ENCODE results near the gene C21orf58.

C21orf58 gene

DNA sequence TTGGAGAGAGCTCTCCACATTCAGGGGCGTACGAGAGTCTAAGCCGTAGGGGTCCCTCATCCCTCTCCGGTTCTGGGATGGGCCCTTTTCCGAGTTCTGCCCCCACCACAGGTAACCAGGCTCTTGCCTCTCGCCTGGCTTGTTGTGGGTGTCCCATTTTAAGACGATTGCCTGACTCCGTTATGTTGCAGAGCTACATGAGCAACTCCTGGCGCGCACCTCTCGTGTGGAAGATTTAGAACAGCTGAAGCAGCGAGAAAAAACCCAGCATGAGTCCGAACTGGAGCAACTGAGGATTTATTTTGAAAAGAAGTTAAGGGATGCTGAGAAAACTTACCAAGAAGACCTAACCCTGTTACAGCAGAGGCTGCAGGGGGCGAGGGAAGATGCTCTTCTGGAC is 29.2 kb upstream of the C21orf58 start:
- no peak for DNase-seq (ENCODE audit: low read depth)

DNA sequence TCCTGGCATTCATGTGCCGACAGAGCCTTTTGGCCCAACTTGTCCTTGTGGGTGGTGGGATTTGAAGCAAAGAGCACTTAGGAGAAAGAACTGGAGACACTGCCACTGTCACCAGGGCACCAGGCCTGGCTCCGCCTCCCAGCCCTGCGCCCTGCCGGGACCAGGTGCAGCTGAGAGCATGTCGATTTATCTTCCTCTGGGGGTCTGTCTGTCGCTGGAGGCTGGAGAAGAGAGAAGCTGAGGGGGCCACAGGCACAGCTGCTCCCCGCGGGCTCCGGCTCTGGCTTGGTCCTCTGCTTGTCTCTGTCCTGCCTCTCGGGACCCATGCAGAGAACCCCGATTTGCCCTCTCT is 28.5 kb upstream of the C21orf58 start:
- no peak for DNase-seq (ENCODE audit: low read depth)

- no peak for DNase-seq (ENCODE audit: low read depth)
These were observed 27.9 kb upstream of the C21orf58 start for GRCh38 chr21:46351476-46352163.

DNA sequence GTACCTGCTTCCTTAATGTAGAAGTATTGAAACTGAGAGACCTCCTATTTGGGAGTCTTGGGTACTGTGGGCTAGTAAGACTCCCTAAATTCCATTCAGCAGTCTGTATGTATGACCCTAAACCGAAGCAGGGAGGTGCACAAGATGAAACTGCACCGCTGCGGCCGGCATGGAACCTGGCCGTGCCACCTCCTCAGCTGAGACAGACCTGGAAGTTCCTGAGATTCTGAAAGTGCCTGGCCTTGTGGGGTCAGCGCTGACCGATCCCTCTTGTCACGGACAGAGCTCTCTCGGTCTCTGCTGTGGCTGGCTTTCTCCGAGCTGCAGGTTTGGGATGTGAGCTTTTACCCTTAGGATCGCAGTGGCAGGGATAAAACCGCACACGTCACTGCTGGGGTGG is 27.3 kb upstream of the C21orf58 start:
- DNase-seq (ENCODE audit: low read depth), result no peak

DNA sequence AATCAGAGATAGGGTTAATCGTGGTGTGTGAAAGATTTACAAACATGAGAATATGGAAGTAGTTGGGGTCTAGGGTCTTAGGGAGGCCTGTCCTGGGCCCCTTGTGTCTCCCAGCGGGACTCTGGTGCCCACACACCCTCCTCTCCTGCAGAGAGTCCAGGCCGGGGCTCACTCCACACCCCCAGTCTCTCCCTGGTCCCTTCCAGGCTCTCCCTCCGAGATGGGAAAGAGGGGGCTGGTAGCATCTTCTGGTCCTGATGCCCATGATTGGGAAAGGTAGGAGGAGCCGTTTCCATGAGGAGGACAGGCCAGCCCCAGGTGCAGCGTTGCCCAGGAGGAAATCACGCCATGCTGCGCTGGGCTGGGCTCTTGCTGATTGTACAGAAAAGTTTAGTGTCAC is 26.9 kb upstream of the C21orf58 start:
- no peak for DNase-seq (ENCODE audit: low read depth)

GRCh38 chr21:46349134-46349760 is 25.6 kb upstream of the C21orf58 start:
- no peak for DNase-seq (ENCODE audit: low read depth)

DNA sequence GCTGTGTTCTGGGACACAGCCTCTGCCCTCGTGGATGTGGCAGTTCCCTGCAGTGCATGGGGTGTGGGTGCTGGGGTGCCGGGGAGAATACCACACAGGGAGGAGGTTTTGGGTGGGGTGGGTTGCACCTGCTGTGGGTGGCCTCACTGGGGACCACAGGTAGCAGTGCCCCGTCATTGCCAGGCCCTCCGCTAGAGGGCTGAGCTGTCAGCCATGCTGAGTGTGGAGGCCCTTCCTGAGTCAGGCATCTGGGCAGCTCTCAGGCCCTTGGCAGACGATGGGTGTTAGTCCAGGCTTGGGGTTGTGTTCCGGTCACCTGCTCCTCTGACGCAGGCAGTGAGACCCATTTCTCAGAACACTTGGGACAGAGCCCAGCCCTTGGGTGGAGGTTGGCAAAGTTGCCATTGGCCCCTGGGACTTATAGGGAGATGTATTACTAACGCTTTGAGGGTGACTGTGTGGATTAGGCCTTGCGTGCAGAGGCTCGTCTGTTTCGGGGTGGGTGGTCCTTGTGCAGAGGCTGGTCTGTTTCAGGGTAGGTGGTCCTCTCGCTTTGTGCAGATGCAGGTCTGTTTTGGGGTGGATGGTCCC is 24.2 kb upstream of the C21orf58 start:
- DNase-seq (ENCODE audit: low read depth), result peak; percentile 24

- no peak for DNase-seq (ENCODE audit: low read depth)
These were observed 23.5 kb upstream of the C21orf58 start for GRCh38 chr21:46347203-46347550.

- DNase-seq (ENCODE audit: low read depth), result no peak
These were observed 22.9 kb upstream of the C21orf58 start for GRCh38 chr21:46346296-46347202.

DNA sequence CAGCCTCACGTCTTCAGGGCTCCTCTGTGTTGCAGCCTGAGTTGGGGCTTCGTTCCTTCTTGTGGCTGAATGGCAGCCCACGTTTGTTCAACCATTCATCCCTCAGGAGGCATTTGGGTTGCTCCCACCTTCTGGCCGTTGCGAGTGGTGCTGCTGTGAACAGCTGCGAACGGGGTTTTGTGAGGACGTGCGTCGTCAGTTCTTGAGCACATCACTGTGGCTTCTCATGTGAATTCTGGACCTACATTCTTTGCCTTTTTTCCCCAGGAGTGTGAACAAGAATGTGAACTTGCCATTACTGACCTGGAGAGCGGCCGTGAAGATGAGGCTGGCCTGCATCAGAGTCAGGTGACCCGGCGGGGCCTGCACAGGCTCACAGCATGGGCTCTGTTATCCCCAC is 22.2 kb upstream of the C21orf58 start:
- no peak for DNase-seq (ENCODE audit: low read depth)

DNA sequence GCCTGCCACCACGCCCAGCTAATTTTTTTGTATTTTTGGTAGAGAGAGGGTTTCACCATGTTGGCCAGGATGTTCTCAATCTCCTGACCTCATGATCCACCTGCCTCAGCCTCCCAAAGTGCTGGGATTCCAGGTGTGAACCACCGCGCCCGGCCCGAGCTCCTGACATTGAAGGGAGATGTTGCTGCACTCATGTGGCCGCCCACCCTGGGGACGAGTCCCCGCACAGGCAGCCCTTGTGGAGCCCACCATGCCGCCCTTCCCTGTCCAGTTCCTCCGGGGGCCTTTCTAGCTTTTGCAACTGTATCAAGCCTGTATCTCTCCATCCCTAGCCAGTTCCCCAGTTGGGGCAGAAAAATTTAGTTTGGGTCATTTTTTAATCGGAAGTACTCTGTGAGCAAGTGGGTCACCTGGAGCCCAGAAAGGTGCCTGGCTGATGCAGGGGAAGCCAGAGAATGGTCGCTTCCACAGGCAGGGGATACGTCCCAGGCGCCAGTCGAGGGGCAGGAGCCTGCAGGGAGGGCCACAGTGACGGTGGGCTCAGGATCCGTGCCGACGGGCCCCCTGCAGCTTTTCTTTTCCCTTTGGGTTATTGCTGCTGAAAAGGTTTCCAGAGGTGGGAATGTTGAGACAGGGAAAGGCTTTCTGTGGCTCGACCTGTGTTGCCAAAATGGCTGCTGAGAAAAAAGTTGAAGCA is 20.7 kb upstream of the C21orf58 start:
- DNase-seq (ENCODE audit: low read depth), result no peak

- DNase-seq (ENCODE audit: low read depth), result no peak
These were observed 17.3 kb upstream of the C21orf58 start for GRCh38 chr21:46340998-46341397.

GRCh38 chr21:46336603-46337002 is 12.9 kb upstream of the C21orf58 start:
- no peak for DNase-seq (ENCODE audit: low read depth)

- no peak for DNase-seq (ENCODE audit: low read depth)
These were observed 10.9 kb upstream of the C21orf58 start for GRCh38 chr21:46334351-46335140.

- no peak for DNase-seq (ENCODE audit: low read depth)
These were observed 6.1 kb upstream of the C21orf58 start for GRCh38 chr21:46329796-46330195.

DNA sequence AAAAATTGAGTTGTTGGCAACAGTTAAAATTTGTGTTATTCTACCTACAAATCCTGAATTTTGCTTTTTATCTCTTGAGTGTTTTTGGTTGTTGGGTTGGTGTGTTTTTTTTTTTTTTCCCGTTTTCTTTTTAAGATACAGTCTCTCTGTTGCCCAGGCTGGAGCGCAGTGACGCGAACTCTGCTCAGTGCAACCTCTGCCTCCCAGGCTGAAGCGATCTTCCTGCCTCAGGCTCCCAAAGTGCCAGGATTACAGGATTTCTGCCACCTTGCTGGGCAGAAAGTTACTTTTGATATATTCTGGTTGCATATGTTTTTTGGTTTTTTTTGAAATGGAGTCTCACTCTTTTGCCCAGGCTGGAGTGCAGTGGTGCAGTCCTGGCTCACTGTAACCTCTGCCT is 4.5 kb upstream of the C21orf58 start:
- DNase-seq (ENCODE audit: low read depth), result no peak

- no peak for DNase-seq (ENCODE audit: low read depth)
These were observed 4.0 kb upstream of the C21orf58 start for GRCh38 chr21:46327711-46328110.

DNA sequence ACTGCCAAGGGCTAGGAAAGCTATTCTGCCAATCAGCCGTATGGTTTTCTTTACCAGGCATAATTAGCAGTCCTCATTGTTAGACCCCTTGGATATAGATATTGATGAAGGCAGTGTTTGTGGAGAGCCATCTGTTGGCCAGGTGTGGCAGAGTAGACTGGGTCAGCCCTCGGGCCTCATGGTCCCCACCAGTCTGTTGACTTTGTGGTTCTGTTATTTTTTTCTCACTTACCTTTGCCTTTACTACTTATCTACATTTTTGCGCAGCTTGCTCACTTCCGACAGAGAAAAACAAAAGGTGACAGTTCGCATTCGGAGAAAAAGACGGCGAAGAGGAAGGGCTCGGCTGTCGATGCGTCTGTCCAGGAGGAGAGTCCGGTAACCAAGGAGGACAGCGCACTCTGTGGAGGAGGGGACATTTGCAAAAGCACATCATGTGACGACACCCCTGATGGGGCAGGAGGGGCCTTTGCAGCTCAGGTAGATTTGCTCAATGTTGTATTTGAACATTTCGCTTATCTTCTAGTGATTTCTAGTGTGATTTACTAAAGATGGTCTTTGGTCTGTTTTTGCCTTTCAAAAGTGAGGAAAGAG is 2.5 kb upstream of the C21orf58 start:
- DNase-seq (ENCODE audit: low read depth), result no peak

DNA sequence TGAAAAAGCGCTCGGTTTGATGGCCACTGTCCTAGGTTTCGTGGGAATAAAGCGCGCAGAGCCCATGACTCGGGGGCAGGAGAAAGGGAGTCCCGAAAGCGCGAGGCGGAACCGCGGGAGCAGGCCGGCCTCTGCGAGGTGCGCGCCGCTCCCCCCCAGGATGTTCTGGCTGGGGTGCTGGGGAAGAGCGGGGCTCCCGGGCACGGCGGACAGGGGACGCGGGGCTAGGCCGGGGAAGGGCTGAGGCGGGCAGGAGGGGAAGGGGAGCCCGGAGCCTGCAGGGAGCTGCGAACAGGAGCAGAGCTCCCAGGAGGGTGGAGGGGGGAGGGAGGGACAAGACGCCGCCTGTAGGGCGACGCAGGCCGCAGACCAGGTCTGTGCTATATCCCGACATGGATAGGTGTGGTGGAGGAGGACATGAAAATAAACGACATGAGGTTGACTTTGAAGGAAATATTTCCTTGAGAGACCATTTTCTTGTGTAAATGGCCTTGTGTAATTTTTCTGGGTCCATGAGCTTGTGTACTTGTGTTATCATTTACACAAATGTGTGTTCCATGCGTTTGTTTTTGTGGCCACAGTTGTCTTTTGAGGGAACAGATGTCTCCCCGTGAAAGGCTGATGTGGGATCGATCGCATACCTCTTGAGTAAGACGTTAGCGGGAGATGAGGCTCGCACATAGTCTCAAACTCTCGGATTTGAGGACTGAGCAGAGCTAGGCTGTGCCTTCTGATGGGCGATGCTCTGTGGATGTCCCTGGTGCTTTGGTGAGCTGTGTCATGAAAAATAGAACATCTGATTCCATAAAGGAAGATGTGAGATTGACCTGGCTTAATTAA is 1.6 kb upstream of the C21orf58 start:
- peak; percentile 60 for DNase-seq (ENCODE audit: low read depth)

Measured in iris pigment epithelial cell (primary cell).